Stimulated activated CD4-positive, alpha-beta T cell treated with anti-CD3 and anti-CD28 coated beads, TNF-alpha, amount 100 ng/mL, for 4 hours (primary cell): ENCODE results near the gene COX5A.
"Not testable (repeated sequence)": the region's sequence is repeated elsewhere in the genome, so short reads cannot be mapped to it uniquely, and the experiment has no call there.

Experiments used
- DNase-seq, 3 experiments: peaks; one replicate each; pipeline ENCODE4 v3.0.0-alpha.2; 2020; ENCODE audit warnings: low read depth in 3 of 3

The COX5A gene

DNA sequence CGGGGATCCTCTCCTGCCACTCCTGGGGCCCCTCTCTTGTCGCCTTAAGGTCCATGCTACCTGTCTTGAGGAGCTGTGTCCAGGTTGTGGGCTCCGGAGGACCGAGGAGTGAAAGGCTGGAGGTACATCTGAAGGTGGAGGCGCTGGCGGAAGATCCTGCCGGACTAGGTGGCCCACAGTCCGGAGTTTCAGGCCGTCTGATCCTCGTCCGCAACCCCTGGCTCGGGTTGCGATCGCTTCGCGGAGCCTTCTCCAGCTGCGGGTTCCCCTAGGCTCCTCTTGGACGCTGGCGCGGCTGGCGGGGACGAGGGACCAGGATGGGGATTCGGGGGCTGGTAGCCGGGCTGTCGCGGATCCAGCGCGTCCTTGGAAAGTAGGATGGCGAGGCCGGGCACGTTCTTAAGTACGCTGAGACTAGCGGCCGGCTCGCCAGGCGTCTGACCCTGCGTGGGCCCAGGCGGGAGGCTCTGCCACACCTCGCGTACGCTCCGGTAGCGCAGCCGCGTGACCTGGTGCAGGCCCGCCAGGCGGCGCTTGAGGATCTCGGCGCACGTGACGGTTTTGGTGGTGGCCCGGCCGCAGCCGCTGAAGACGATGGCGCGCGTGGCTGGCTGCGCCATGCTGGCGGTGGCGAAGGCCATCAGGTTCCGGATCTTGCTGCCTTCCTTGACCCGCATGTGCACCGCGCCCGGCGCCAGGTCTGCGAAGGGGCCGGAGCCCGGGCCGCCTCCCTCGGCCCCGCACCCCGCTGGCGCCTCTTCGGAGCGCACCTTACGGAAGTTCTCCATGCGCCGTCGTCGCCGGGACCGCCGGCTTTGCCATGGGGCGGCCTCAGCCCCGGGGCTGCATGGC is 18.1 kb upstream of the COX5A start:
- DNase-seq, result peak; percentile 46 to 61 (median 51)

DNA sequence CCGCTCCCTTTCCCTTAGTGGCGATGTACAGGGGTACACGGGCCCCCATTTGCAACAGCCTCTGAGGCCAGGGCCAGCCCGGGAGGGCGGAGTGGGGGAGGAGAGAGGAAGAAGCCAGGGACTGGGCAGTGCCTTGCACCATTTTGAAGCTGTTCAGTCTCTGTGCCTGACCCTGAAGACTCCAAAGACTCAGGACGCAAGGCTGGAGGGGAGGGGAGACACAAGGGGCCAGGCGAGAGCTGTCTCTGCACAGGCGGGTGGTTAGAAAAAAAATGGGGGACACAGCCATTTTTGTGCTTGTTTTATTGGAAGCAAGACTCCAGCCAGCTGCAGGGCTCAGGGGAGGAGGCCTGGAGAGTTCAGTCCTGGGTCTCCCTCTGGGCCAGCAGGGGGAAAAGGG is 17.1 kb upstream of the COX5A start:
- no peak for DNase-seq

DNA sequence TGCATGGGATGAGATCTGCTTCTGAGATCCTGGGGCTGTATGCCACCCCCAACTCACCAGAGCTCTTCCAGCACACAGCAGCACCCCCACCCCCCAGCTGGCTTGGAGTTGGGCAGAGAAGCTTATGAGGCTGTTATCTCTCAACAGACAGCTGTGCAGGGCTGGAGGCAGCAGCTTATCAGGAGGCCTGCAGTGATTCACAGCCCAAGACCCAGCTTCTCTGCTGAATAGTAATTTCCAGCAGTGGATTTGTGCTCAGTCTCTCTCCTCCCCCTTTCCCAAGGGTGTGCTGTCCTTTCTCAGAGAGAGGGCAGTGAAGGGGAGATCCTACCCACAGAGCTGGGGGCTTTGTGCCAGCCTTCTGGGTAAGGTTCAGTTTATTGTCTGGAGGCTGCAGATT is 16.6 kb upstream of the COX5A start:
- no peak for DNase-seq

DNA sequence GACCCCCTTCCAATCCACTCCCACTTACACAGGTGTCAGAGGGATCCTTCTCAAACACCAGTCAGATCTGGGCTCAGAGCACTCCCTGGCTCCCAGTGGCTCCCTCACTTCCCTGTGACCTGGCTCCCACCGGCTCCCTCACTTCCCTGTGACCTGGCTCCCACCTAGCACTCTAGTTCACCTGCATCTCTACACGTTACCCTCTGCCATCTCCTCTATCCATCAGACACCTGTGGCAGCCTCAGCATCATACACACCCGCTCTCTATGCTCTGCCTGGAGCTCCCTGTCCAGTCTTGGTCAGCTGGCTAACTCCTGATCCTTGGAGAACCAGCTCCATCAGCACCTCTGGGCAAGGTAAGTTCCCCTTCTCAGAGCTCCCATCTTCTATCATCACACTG is 13.1 kb upstream of the COX5A start:
- no peak for DNase-seq

DNA sequence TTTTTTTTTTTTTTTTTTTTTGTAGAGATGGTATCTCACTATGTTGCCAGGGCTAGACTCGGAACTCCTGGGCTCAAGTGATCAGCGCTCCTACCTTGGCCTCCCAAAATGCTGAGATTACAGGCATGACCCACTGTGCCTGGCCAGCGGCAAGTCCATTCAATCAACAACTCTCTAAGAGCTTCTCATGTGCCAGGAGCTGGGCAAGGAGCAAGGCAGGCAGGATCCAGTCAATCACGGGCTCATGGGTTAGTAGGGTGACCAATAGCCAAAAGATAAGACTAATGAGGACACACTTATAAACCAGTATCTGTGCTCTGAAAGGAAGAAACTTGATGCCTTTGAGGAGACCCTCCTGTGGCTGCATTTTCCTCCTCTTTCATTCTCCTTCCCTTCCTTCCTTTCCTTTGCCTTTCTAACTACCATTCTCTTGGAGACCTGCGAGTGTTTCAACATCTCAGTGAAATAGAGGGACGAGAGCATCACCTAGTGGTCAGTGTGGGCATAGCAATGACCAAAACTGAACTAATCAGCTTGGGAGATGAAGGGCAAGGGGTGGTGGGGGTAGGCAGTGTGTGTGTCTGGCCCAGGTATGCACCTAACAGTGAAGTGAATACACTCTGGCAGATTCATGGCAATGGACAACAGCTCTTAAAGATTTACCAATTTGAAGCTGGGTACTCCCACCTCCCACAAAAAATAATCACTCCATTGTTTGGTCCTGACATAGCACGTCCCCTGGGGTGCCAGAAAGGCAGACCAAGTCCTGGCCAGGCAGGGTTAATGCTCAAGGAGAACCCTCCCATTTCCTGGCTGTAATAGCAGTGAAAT is 12.4 kb upstream of the COX5A start:
- DNase-seq, result peak; percentile 49 to 64 (median 62)

DNA sequence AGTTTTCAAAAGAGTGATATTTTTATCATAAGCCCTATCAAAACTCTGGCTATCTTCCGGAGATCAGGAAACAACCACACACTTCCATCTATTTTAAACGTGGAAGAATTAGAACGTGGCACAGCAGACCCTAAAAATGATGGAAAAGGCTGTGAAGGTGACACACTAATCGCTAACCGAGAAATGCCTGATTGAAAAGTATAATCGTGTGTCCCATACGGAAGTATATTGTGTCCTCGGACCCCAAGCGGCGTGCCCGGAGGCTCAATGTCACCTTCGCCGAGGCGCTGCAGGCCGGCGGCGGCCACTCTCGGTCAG is 642 bp downstream of the COX5A start:
- DNase-seq, result no peak

DNA sequence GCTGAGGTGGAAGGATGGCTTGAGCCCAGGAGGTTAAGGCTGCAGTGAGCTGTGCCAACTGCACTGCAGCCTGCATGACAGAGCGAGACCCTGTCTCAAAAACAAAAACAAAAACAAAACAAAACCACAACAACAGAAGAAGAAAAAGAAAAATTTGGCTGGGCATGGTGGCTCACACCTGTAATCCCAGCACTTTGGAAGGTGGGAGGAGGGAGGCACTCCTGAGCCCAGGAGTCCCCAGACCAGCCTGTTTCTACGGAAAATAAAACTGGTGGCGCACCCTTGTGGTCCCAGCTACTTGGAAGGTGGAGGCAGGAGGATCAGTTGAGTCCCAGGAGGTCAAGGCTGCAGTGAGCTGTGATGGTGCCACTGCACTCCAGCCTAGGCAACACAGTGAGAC is 2.7 kb downstream of the COX5A start:
- not testable (repeated sequence) for DNase-seq

DNA sequence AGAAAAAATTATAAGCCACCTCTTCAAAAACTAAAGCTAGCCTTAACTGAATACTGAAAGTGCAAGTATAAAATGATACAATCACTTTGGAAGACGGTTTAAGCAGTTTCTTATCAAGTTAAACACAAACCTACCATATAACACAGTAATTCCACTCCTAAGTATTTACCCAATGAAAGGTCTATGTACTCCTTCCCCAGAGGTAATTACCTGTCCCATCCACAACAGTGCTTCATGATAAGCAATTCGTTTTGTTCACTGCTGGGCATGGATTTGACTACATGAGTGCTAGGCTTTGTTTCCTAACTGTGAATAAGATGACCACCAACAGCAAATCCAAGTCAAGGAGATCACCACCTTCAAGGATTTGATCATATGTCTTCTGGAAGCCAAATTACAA is 4.3 kb downstream of the COX5A start:
- no peak for DNase-seq

DNA sequence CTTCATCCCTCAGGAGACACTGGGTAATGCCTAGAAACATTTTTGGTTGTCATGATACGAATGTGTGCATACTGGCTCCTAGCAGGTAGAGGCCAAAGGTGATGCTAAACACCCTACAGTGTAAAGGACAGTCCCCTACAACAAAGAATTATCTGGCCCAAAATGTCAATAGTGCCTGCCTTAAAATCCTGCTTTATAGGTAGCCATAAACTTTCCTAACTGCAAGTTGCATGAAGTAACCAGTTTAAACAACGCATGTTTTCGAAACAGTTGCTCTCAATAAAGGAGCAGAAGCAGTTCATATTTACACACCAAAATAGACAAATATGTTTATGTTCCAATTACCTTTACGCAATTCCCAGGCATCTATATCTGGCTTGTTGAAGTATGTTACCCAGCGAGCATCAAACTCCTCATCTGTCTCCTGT is 9.1 kb downstream of the COX5A start:
- no peak for DNase-seq

DNA sequence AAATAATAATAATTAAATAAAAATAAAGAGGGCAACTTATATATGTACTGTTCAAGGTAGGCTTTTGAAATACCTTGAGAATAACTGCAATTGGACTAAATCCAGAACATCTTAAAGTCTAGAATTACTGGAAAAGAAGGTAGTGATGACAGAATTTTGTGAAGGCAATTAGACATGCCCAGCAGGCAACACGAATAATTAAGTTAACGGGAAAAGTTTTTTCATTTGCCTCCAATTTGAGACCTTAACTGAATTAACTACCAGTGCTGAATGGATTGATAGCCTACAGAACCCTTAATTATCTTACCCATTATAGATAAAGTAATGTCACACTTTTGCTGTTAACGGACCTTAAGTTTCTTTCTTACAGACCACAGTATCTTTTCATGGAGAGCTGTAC is 13.3 kb downstream of the COX5A start:
- no peak for DNase-seq

DNA sequence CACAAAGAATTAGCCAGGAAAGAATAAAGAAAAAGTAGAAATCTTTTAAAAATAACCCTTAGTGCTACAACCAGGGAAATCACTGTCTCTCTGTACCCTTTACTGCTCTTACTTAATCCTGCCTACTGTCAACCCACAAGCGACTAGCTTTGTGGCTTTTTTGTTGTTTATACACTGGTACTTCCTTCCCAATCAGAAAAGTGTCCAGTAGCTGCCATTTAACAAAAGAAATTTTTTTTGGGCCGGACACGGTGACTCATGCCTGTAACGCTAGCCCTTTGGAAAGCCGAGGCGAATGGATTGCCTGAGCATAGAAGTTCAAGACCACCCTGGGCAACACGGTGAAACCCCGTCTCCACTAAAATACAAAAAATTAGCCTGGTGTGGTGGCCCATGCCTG is 17.4 kb downstream of the COX5A start:
- no peak for DNase-seq

DNA sequence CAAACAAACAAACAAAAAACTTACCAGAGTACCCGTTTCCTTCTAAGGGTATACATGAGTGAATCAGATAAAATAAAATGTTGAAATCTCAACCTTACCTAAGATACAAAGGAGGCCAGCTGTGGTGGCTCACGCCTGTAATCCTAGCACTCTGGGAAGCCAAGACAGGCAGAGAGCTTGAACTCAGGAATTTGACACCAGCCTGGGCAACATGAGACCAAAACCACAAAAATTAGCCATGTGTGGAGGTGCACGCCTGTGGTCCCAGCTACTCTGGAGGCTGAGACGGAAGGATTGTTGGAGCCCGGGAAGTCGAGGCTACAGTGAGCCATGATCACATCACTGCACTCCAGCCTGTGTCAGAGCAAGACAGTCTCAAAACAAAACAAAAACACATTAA is 20.2 kb downstream of the COX5A start:
- no peak for DNase-seq

DNA sequence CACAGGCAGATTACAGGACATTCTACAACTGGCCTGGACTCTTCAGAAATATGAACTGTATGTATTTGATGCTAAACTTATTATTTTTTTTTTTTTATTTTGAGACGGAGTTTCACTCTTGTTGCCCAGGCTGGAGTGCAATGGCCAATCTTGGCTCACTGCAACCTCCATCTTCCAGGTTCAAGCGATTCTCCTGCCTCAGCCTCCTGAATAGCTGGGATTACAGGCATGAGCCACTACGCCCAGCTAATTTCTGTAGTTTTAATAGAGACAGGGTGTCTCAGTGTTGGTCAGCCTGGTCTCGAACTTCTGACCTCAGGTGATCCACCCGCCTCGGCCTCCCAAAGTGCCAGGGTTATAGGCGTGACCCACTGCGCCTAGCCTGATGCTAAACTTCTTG is 24.1 kb downstream of the COX5A start:
- DNase-seq, result not testable (repeated sequence)

DNA sequence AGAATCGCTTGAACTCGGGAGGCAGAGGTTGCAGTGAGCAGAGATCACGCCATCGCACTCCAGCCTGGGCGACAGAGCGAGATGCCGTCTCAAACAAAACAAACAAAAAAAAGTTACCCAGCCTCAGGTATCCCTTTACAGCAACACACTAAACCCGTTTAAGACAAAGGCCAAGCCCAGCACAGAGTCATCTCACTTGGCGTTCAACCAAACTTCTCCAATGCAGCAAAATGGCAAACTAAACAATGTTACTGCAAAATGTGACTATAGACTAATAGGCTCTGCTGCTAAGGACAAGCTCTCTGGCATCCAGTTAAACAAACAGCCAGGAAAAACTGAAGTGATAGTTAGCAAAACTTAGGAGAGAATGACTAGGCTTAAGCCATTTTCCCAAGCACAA is 24.8 kb downstream of the COX5A start:
- DNase-seq, result no peak

DNA sequence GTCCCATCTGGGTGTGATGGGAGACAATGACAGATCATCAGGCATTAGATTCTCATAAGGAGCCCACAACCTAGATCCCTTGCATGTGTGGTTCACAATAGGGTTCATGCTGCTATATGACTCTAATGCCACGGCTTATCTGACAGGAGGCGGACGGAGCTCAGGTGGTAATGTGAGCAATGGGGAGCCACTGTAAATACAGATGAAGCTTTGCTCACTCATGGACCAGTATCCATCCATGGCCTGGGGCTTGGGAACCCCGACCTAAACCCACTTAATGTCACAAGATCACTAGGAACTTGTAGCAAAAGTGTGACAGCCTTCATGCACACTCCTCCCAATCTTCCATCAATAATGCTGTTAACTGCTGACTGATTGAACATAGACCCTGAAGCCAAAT is 29.2 kb downstream of the COX5A start:
- DNase-seq, result no peak

DNA sequence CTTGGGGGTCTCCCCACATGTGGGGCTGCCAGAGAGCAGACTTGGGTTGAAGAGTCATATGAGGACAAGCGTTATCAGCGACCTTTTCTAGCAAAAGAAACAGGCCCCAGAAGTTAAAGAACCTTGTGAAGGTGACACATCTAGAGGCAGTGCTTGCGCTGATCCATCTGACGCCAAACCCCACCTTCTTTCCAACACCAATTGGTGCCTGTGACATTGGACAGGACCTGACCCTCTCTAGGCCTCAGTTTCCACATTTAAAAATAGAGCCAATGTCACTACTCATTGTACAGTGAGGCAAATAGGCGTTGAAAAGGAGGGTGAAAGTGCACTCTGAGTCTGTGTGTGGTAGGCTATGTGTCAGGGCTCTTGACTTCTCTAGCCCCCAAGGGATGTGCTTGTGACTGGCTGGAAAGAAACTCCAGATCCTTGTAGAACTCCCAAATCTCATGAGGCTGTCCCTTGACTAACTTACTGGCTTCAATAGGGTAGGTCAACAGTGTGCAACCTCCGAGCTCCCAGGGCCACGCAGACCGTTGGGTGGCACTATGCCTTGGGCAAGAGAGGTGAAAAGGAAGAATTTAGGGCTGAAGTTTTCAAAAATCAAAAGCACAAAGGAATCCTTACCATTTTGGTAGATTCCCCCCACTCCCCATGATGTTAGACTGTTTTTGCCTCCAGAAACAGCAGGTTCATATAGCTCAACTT is 30.6 kb downstream of the COX5A start:
- DNase-seq, result no peak

DNA sequence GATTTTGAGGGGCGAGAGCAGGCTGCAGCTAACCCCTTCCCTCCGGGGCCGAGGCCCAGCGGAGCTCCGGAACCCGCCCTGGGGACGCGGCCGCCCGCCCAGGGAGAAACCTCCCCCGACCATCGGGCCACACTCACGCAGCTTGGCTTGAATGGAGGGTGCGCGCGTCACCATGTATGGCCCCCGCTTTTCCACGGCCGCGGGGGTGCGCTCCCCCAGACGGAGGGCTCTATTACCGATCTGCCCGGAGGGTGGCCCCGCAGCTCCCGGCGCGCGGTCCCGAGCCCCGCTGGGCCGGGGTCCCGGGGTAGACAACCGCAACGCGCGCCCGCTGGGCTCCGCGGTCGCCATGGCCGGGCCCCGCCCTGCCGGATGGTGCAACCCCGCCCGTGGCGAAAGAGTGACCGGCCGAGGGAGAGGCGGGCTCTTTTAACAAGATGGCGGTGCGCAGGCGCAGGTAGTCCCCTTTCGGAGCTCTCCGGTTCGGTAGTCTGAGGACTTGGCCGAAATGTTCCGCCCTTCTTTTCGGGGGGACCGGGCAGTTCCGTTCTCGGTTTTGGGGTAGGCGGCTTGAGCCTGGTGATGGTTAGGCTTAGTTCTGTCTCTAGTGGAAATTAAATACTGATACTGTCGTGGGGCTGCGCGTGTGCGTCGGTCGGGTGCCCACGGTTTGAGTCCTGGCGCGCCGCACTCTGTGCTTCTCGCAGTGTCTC is 31.3 kb downstream of the COX5A start, which contains the start of gene FAM219B:
Gene FAM219B, minus strand, starts transcription at position 402 of the 713 bp plus-strand sequence. Its CDS starts 51 bp downstream, at position 351.
- peak; percentile 52 to 65 (median 56) for DNase-seq

DNA sequence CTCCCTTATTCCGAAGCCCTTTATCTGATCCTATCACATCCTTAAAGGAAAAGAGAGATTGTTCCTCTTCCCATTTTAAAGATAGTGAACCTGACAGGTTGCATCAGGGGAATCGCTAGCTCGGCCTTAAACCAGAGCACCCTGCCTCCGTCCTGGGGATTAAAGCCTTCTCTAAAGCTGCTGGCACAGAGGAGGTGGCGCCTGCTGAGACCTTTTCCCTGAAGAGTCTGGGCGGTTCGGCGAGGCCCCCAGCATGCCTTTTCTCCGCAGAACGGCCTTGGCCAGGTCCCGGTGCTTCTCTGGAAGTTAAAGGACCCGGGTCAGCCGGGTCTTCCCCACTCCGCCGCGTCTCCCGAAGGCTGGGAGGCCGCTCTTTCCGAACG is 31.8 kb downstream of the COX5A start:
- DNase-seq, result peak in 1 of 3 experiments; percentile 28

DNA sequence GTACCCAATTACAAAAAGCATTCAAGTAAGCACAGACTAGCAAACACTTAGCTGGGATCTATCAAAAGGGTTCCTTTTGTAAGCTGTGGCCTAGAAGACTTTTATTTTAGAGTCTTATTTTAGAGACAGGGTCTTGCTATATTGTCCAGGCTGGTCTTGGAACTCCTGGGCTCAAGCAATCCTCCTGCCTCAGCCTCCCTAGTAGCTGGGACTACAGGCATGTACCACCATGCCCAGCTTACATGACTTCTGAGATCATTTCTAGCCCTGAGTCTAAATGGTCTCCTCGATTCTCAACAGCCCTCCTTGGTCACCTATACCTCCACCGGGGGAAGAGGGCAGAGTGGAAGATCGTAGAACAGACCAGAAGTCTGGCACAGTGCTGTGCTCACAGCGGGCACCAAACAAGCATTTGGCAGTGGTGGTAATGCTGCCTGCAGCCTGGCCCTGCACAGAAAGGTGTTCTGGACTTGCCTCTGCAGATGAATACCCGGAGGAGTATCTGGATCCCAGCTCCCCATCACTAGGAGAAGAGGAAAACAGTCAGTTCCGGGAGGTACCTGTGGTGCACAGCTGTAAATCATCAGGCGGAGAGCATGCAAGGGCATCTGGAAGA is 33.6 kb downstream of the COX5A start:
- DNase-seq, result no peak

DNA sequence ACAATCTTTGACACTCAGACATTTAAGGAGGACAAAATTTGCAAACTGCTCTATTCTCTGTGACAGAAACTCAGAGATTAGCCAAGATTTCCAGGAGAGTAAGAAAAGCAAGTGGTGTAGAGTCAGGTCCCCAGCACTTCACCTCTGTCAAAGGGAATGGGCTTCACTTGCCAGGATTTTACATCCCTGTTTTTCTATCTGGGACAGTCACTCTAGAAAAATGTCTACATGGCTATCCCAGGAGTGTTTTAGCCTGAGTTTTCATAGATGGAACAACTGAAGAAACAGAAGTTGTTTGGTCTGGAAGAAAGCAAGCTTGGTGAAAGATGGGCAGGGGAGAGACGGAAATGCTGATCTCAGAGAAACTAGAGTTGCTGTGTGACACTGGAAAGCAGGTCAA is 34.2 kb downstream of the COX5A start:
- no peak for DNase-seq
